Measurements from ENCODE around the gene ZBTB4.
"Not testable (repeated sequence)": the region's sequence is repeated elsewhere in the genome, so short reads cannot be mapped to it uniquely, and the experiment has no call there.

ZBTB4 gene

GRCh38 chr17:7470457-7470973, 8.9 kb downstream of the ZBTB4 start:
- not testable (repeated sequence) for DNase-seq

GRCh38 chr17:7469843-7470242, 9.6 kb downstream of the ZBTB4 start:
- DNase-seq: not testable (repeated sequence)

GRCh38 chr17:7468804-7469389, 10.5 kb downstream of the ZBTB4 start:
- DNase-seq: no peak

- DNase-seq: no peak
Measured at GRCh38 chr17:7468290-7468689, 11.1 kb downstream of the ZBTB4 start.

- DNase-seq: no peak
Measured at GRCh38 chr17:7467498-7467897, 11.9 kb downstream of the ZBTB4 start.

- DNase-seq: no peak
Measured at GRCh38 chr17:7466639-7467341, 12.6 kb downstream of the ZBTB4 start.

- no peak for DNase-seq
Measured at GRCh38 chr17:7466318-7466638, 13.2 kb downstream of the ZBTB4 start.

GRCh38 chr17:7465597-7466275, 13.7 kb downstream of the ZBTB4 start:
- no peak for DNase-seq

- no peak for DNase-seq
Measured at GRCh38 chr17:7464081-7464480, 15.3 kb downstream of the ZBTB4 start.

GRCh38 chr17:7463372-7463846, 16.0 kb downstream of the ZBTB4 start:
- no peak for DNase-seq

GRCh38 chr17:7462474-7463371, 16.7 kb downstream of the ZBTB4 start:
- no peak for DNase-seq

- no peak for DNase-seq
Measured at GRCh38 chr17:7460850-7461660, 18.4 kb downstream of the ZBTB4 start.

GRCh38 chr17:7459961-7460545, 19.4 kb downstream of the ZBTB4 start:
- no peak for DNase-seq

- no peak for DNase-seq
Measured at GRCh38 chr17:7448461-7448860, 31.0 kb downstream of the ZBTB4 start.

- DNase-seq: no peak
Measured at GRCh38 chr17:7445619-7445968, 33.8 kb downstream of the ZBTB4 start.

- DNase-seq: no peak
Measured at GRCh38 chr17:7444682-7445618, 34.5 kb downstream of the ZBTB4 start, which contains the start of gene CHRNB1. TSS of gene CHRNB1 (plus strand) at chr17:7445061. CDS start at chr17:7445128, 67 bp downstream.

GRCh38 chr17:7443499-7444485, 35.6 kb downstream of the ZBTB4 start:
- no peak for DNase-seq

- no peak for DNase-seq
Measured at GRCh38 chr17:7442142-7442541, 37.3 kb downstream of the ZBTB4 start.

- DNase-seq: no peak
Measured at GRCh38 chr17:7441266-7441665, 38.2 kb downstream of the ZBTB4 start.

All from effector CD8-positive, alpha-beta T cell (primary cell).